ENCODE data around the gene BLACAT1. TPM values are rescaled to one million over a fixed set of nuclear protein-coding genes. Genes with fewer than 3 reads are reported as not detected.

BLACAT1 gene
- total and polyA plus RNA-seq, 2 of the 4 experiments (the other 2 are of a cell fraction), result under 0.01 to 0.05 TPM

- no peaks in the 10 kb centered on the region for H3K36me3 ChIP-seq (ENCODE audit: control insufficient read depth, insufficient read depth, low read length)
- 50% methylated on average over 1 of the region's 5 CpGs; no CpG with 5 or more reads in 1 of the 2 experiments for WGBS, 2 experiments (ENCODE audit: extremely low coverage in 2 of 2, insufficient read length in 1 of 2)
- H3K4ac ChIP-seq (ENCODE audit: low read depth, low read length), result no peak overlapping the region
- H3K4me2 ChIP-seq (ENCODE audit: low read depth, low read length), result no peak overlapping the region
- H2BK5ac ChIP-seq (ENCODE audit: low read depth, low read length, poor library complexity, severe bottlenecking), result no peak overlapping the region
- H3K18ac ChIP-seq (ENCODE audit: low read depth, low read length), result no peak overlapping the region
- H3K23ac ChIP-seq (ENCODE audit: low read depth, low read length), result no peak overlapping the region
- H2BK120ac ChIP-seq (ENCODE audit: low read depth, low read length), result no peak overlapping the region
- H4K20me1 ChIP-seq (ENCODE audit: insufficient read depth, low read length), result no peaks in the 10 kb centered on the region
- in situ Hi-C loops (cut with MboI; ENCODE audit: low sequenced_read_pairs), result no loop called here
- H2BK20ac ChIP-seq (ENCODE audit: low read depth, low read length), result no peak overlapping the region
- H3K56ac ChIP-seq (ENCODE audit: extremely low read depth, insufficient read depth, low read length), result no peak overlapping the region
- H2BK15ac ChIP-seq (ENCODE audit: low read depth, low read length), result no peak overlapping the region
- H2AFZ ChIP-seq (replicated peaks; ENCODE audit: low read length, poor library complexity), result no peak overlapping the region
- dilution Hi-C loops (cut with HindIII; ENCODE audit: low sequenced_read_pairs, unreplicated experiment), result no loop called here
- intact Hi-C loops (cut with micrococcal nuclease), result no loop called here
- H2AK9ac ChIP-seq (replicated peaks; ENCODE audit: low read depth, low read length, poor library complexity), result no peak overlapping the region
- BruUV-seq (replicated peaks), result no TSS peak
- H3K14ac ChIP-seq (replicated peaks; ENCODE audit: low read depth, low read length), result no peak overlapping the region
- ChIA-PET CTCF (no interaction called here), POLR2A (ENCODE audit: unreplicated experiment) (no interaction called here)
- H3K4me3 ChIP-seq (ENCODE audit: insufficient read depth, low read depth, low read length), result no peak overlapping the region
- no peak for TF ChIP-seq RCOR1 (IDR thresholded peaks at IDR 0.05; ENCODE audit: insufficient replicate concordance, low read length)
- no peak for TF ChIP-seq RAD21 (IDR thresholded peaks at IDR 0.05; ENCODE audit: low read length)
- TF ChIP-seq ELK1 (IDR thresholded peaks at IDR 0.05; ENCODE audit: borderline replicate concordance, low read depth, low read length), result no peak
- TF ChIP-seq BHLHE40 (IDR thresholded peaks at IDR 0.05; ENCODE audit: low read depth, low read length), result no peak
- no peak for TF ChIP-seq MAZ (IDR thresholded peaks at IDR 0.05; ENCODE audit: borderline replicate concordance, low read depth, low read length)
- no peak for TF ChIP-seq CEBPB (IDR thresholded peaks at IDR 0.05; ENCODE audit: low read depth, low read length)
- no peak for TF ChIP-seq POLR2A (IDR thresholded peaks at IDR 0.05; ENCODE audit: low read depth, low read length)
- TF ChIP-seq NFE2L2 (IDR thresholded peaks at IDR 0.05; ENCODE audit: low read depth, low read length), result no peak
- TF ChIP-seq SMC3 (IDR thresholded peaks at IDR 0.05; ENCODE audit: low read depth, low read length), result no peak
- TF ChIP-seq MXI1 (IDR thresholded peaks at IDR 0.05; ENCODE audit: borderline replicate concordance, low read depth, low read length), result no peak
- no peak for TF ChIP-seq USF2 (IDR thresholded peaks at IDR 0.05; ENCODE audit: low read depth, low read length)
- TF ChIP-seq FOS (IDR thresholded peaks at IDR 0.05; ENCODE audit: low read depth, low read length), result no peak
- no peak for TF ChIP-seq CTCF (conservative IDR thresholded peaks at IDR 0.05; ENCODE audit: low read depth, low read length)
- no peak for TF ChIP-seq MAFK (IDR thresholded peaks at IDR 0.05; ENCODE audit: low read depth, low read length)
- no peak for TF ChIP-seq CHD1 (IDR thresholded peaks at IDR 0.05; ENCODE audit: low read depth, low read length)
- peaks cover 68% of the 10 kb centered on the region for H3K27me3 ChIP-seq (ENCODE audit: control insufficient read depth, insufficient read depth, low read length)
- H3K4me1 ChIP-seq (ENCODE audit: control insufficient read depth, insufficient read depth, low read length), result no peaks in the 10 kb centered on the region
- ATAC-seq (ENCODE audit: low read depth), result no peak
- no peak overlapping the region for H3K27ac ChIP-seq (ENCODE audit: insufficient read depth, low read length)
- H3K9me1 ChIP-seq (ENCODE audit: insufficient read depth, low read length), result no peaks in the 10 kb centered on the region
- no peak overlapping the region for H4K91ac ChIP-seq (ENCODE audit: insufficient read depth, low read depth, low read length)
- H4K8ac ChIP-seq (ENCODE audit: low read depth in 2 of 2, low read length in 2 of 2), result no peak overlapping the region
- no peaks in the 10 kb centered on the region for H3K9me3 ChIP-seq (ENCODE audit: control insufficient read depth, insufficient read depth, low read length)
- H3K79me1 ChIP-seq (ENCODE audit: low read depth in 1 of 2, low read length in 2 of 2), result no peaks in the 10 kb centered on the region
- H2AK5ac ChIP-seq (ENCODE audit: low read depth, low read length), result no peak overlapping the region
- no peak overlapping the region for H3K9ac ChIP-seq (ENCODE audit: low read depth, low read length)
- H4K5ac ChIP-seq (ENCODE audit: low read depth, low read length), result no peak overlapping the region
- DNase-seq, result no peak
Observed at GRCh38 chr1:205440121-205440475, 15.7 kb downstream of the BLACAT1 start.

Measured in IMR-90 (cell line).